ENCODE measurements around the gene ISG20L2. TPM values are rescaled to one million over a fixed set of nuclear protein-coding genes. Genes with fewer than 3 reads are reported as not detected.

The ISG20L2 gene
- total RNA-seq, 1 donor: 21.0 TPM

DNA sequence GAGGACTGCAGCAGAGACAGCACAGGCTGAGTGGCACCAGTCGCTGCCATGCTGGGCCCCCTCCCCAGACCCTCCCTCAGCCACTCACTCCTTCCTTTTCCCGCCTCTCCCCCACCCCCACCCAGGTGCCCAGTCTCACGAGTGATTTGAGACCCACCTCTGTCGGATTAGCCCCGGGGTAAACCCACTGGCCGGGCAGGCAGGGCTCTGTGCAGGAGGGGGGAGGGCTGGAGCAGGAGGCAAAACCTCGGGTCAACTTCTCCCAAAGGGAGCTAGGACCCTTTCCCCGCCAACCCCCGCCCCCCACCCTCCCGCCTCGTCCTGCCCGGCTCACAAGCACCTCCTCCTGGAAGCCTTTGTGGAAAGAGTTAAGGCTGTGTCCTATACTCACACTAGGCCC is 15.8 kb upstream of the ISG20L2 start:
- Histone ChIP-seq H2AFZ (ENCODE audit: low read length) (no peak overlapping the region), H3K79me2 (ENCODE audit: insufficient read depth, low read length) (peaks cover 74% of the 10 kb centered on the region), H4K20me1 (ENCODE audit: insufficient read depth, low read length) (no peaks in the 10 kb centered on the region), H3K27me3 (ENCODE audit: insufficient read depth, low read length) (no peaks in the 10 kb centered on the region), H3K36me3 (ENCODE audit: insufficient read depth, low read length) (peaks cover 45% of the 10 kb centered on the region), H3K4me2 (ENCODE audit: insufficient read depth, low read length) (no peak overlapping the region), H3K9me3 (ENCODE audit: low read depth, low read length) (no peaks in the 10 kb centered on the region), H3K4me3 (ENCODE audit: insufficient read depth, low read length) (no peak overlapping the region), H3K4me1 (ENCODE audit: insufficient read depth, low read length) (peaks cover 48% of the 10 kb centered on the region), H3K27ac (ENCODE audit: low read depth, low read length) (peak overlapping the region; percentile 100)
- TF ChIP-seq, protein P1, sequence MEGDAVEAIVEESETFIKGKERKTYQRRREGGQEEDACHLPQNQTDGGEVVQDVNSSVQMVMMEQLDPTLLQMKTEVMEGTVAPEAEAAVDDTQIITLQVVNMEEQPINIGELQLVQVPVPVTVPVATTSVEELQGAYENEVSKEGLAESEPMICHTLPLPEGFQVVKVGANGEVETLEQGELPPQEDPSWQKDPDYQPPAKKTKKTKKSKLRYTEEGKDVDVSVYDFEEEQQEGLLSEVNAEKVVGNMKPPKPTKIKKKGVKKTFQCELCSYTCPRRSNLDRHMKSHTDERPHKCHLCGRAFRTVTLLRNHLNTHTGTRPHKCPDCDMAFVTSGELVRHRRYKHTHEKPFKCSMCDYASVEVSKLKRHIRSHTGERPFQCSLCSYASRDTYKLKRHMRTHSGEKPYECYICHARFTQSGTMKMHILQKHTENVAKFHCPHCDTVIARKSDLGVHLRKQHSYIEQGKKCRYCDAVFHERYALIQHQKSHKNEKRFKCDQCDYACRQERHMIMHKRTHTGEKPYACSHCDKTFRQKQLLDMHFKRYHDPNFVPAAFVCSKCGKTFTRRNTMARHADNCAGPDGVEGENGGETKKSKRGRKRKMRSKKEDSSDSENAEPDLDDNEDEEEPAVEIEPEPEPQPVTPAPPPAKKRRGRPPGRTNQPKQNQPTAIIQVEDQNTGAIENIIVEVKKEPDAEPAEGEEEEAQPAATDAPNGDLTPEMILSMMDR (IDR thresholded peaks at IDR 0.05; ENCODE audit: extremely low read depth, low read depth, low read length): no peak
- DNase-seq (ENCODE audit: insufficient read length, low spot score, missing footprints): no peak

DNA sequence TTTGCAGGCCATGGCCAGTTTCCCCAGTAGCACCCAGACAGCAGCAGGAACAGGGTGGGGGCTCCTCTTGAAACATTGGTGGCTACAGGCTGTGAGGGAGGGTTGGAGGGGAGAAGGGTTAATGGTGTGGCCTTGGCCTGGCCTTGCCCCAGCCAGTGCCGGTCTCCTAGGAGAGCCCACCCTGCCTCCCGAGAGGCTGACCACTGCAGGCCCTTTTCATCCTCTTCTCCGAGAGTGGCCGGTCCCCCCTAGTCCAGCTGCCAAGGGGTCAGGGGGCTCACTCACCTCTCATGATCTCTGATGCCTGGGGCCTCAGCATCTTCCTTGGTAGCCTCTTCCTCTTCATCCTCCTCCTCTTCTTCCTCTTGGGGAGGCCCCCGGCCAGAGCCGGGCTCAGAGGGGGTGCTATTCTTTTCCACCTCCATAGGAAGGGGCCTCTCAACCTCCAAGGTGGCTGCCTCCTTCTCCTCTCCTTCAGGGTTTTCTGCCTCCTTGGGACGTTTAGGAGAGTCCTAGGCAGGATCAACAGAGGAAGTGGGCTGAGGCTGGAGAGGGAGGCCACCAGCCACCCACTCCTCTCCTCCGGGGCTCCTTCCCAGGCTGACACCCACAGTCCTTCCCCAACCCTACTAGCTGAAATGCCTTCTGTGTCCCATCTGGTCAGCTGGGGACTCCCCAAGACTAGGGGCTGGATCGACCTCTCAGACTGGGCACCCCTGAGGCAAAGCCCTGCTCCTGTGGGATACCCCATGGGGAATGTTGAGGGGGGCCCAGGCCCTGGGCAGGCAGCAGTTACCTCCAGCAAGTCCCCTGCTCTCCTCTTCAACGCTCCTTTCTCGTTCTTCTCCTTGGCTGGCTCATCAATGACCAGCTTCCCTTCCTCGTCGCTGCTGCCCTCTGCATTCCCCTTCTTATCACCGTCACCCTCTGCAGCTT is 15.1 kb upstream of the ISG20L2 start:
- Histone ChIP-seq H3K27me3 (ENCODE audit: insufficient read depth, low read length) (no peaks in the 10 kb centered on the region), H3K36me3 (ENCODE audit: insufficient read depth, low read length) (peaks cover 48% of the 10 kb centered on the region), H3K27ac (ENCODE audit: low read depth, low read length) (no peak overlapping the region), H3K79me2 (ENCODE audit: insufficient read depth, low read length) (peaks cover 73% of the 10 kb centered on the region), H3K9me3 (ENCODE audit: low read depth, low read length) (no peaks in the 10 kb centered on the region), H3K4me2 (ENCODE audit: insufficient read depth, low read length) (no peak overlapping the region), H3K4me1 (ENCODE audit: insufficient read depth, low read length) (peaks cover 41% of the 10 kb centered on the region), H2AFZ (ENCODE audit: low read length) (no peak overlapping the region), H4K20me1 (ENCODE audit: insufficient read depth, low read length) (no peaks in the 10 kb centered on the region), H3K4me3 (ENCODE audit: insufficient read depth, low read length) (no peak overlapping the region)
- no peak for DNase-seq (ENCODE audit: insufficient read length, low spot score, missing footprints)
- TF ChIP-seq, protein P1 (IDR thresholded peaks at IDR 0.05; ENCODE audit: extremely low read depth, low read depth, low read length): no peak

DNA sequence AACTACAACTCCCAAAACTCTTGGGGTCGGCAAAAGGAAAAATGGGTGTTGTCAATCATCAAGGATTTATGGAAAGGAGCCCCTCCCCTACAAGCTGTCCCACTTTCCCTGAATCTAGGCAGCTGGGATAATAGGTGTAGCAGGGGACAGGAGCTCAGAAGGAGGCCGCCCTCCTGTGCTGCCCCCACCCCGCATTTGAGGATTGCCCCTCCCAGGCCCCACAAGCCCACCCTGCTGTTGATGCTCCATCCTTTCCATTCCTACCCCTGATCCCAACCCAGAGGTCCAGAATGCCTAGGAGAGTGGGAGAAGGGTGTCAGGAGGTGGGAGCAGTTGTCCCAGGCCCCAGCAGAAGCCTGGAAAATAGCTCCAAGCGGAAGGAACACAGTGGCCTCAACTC is 14.2 kb upstream of the ISG20L2 start:
- H3K36me3 ChIP-seq (ENCODE audit: insufficient read depth, low read length): peaks cover 55% of the 10 kb centered on the region
- H3K79me2 ChIP-seq (ENCODE audit: insufficient read depth, low read length): peaks cover 67% of the 10 kb centered on the region
- no peak overlapping the region for H3K4me2 ChIP-seq (ENCODE audit: insufficient read depth, low read length)
- H3K27ac ChIP-seq (ENCODE audit: low read depth, low read length): no peak overlapping the region
- H2AFZ ChIP-seq (ENCODE audit: low read length): no peak overlapping the region
- H3K27me3 ChIP-seq (ENCODE audit: insufficient read depth, low read length): no peaks in the 10 kb centered on the region
- H3K4me3 ChIP-seq (ENCODE audit: insufficient read depth, low read length): no peak overlapping the region
- H3K9me3 ChIP-seq (ENCODE audit: low read depth, low read length): no peaks in the 10 kb centered on the region
- no peak for DNase-seq (ENCODE audit: insufficient read length, low spot score, missing footprints)
- H3K4me1 ChIP-seq (ENCODE audit: insufficient read depth, low read length): peaks cover 33% of the 10 kb centered on the region
- TF ChIP-seq, protein P1 (IDR thresholded peaks at IDR 0.05; ENCODE audit: extremely low read depth, low read depth, low read length): no peak
- H4K20me1 ChIP-seq (ENCODE audit: insufficient read depth, low read length): no peaks in the 10 kb centered on the region

DNA sequence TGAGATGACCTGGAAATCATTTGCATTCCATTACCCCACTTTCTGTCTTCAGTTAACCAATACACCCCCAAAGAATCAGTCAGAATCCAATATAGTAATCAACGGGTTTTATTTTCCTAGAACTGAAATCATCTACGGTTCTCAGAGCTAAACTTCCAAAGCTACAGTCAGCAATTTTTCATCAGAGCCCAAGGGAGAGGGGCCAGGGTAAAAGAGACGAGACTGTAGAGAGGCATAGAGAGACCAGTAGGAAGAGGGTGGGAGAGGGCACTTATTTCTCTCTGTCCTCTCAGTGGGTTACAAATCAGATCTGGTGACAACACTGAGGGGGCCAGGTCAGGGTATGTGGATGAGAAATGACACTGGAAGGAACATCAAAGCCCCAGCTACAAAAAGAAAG is 13.5 kb upstream of the ISG20L2 start:
- Histone ChIP-seq H3K4me1 (ENCODE audit: insufficient read depth, low read length) (peaks cover 26% of the 10 kb centered on the region), H3K27ac (ENCODE audit: low read depth, low read length) (peak overlapping the region; percentile 69), H3K4me3 (ENCODE audit: insufficient read depth, low read length) (no peak overlapping the region), H2AFZ (ENCODE audit: low read length) (no peak overlapping the region), H3K27me3 (ENCODE audit: insufficient read depth, low read length) (no peaks in the 10 kb centered on the region), H3K4me2 (ENCODE audit: insufficient read depth, low read length) (no peak overlapping the region), H3K9me3 (ENCODE audit: low read depth, low read length) (no peaks in the 10 kb centered on the region), H3K79me2 (ENCODE audit: insufficient read depth, low read length) (peaks cover 59% of the 10 kb centered on the region), H4K20me1 (ENCODE audit: insufficient read depth, low read length) (no peaks in the 10 kb centered on the region), H3K36me3 (ENCODE audit: insufficient read depth, low read length) (peaks cover 60% of the 10 kb centered on the region)
- no peak for DNase-seq (ENCODE audit: insufficient read length, low spot score, missing footprints)
- TF ChIP-seq, protein P1 (IDR thresholded peaks at IDR 0.05; ENCODE audit: extremely low read depth, low read depth, low read length): no peak
